Eye (tissue), 1 donor: ENCODE measurements around the gene NAT14.
"Not testable (repeated sequence)": the region's sequence is repeated elsewhere in the genome, so short reads cannot be mapped to it uniquely, and the experiment has no call there.

Source experiments
- DNase-seq: peaks from one replicate; pipeline ENCODE4 v3.0.0-alpha.2; 2015

NAT14 gene

GRCh38 chr19:55504252-55504603 lies 19.2 kb downstream of the NAT14 start:
- no peak for DNase-seq

- DNase-seq: no peak
Observed at GRCh38 chr19:55504981-55505380, 20.0 kb downstream of the NAT14 start.

- no peak for DNase-seq
Observed at GRCh38 chr19:55508120-55508519, 23.1 kb downstream of the NAT14 start.

- peak; percentile 97 for DNase-seq
Observed at GRCh38 chr19:55516878-55517620, 32.1 kb downstream of the NAT14 start.

- no peak for DNase-seq
Observed at GRCh38 chr19:55519451-55520311, 34.7 kb downstream of the NAT14 start.

- DNase-seq: no peak
Observed at GRCh38 chr19:55520691-55521292, 35.8 kb downstream of the NAT14 start.

- DNase-seq: no peak
Observed at GRCh38 chr19:55525289-55526101, 40.5 kb downstream of the NAT14 start.

- peak; percentile 62 for DNase-seq
Observed at GRCh38 chr19:55526216-55527196, 41.5 kb downstream of the NAT14 start.

- DNase-seq: no peak
Observed at GRCh38 chr19:55527197-55528029, 42.4 kb downstream of the NAT14 start.

- DNase-seq: no peak
Observed at GRCh38 chr19:55528030-55528803, 43.2 kb downstream of the NAT14 start.

- no peak for DNase-seq
Observed at GRCh38 chr19:55529636-55530234, 44.7 kb downstream of the NAT14 start.

GRCh38 chr19:55530996-55531395 lies 46.0 kb downstream of the NAT14 start:
- no peak for DNase-seq

- not testable (repeated sequence) for DNase-seq
Observed at GRCh38 chr19:55534280-55534679, 49.3 kb downstream of the NAT14 start.

GRCh38 chr19:55535173-55535964 lies 50.4 kb downstream of the NAT14 start:
- DNase-seq: no peak

GRCh38 chr19:55535965-55536350 lies 51.0 kb downstream of the NAT14 start:
- no peak for DNase-seq

GRCh38 chr19:55536366-55536765 lies 51.4 kb downstream of the NAT14 start:
- DNase-seq: no peak
